Activated CD4-positive, alpha-beta T cell treated with anti-CD3 and anti-CD28 coated beads for 48 hours (primary cell): Measurements from ENCODE around the gene FIGLA.

Experiments used
- DNase-seq: peaks from one replicate; pipeline ENCODE4 v3.0.0-alpha.2; 2020

Gene FIGLA

GRCh38 chr2:70769450-70769849, 21.0 kb downstream of the FIGLA start:
- no peak for DNase-seq

GRCh38 chr2:70768590-70769085, 21.8 kb downstream of the FIGLA start:
- no peak for DNase-seq

GRCh38 chr2:70767699-70768589, 22.5 kb downstream of the FIGLA start, which contains the start of gene ADD2:
TSS of gene ADD2 (minus strand) at chr2:70768200. CDS start at chr2:70706408, 61,792 bp downstream.
- peak; percentile 77 for DNase-seq

GRCh38 chr2:70767079-70767698, 23.3 kb downstream of the FIGLA start:
- peak; percentile 29 for DNase-seq

GRCh38 chr2:70766357-70767078, 23.9 kb downstream of the FIGLA start:
- DNase-seq, result no peak

GRCh38 chr2:70765507-70765906, 24.9 kb downstream of the FIGLA start:
- no peak for DNase-seq

- no peak for DNase-seq
These were observed 31.0 kb downstream of the FIGLA start for GRCh38 chr2:70759446-70759845.

- no peak for DNase-seq
These were observed 32.5 kb downstream of the FIGLA start for GRCh38 chr2:70757966-70758365.

- DNase-seq, result no peak
These were observed 33.1 kb downstream of the FIGLA start for GRCh38 chr2:70757360-70757759.

- DNase-seq, result no peak
These were observed 34.3 kb downstream of the FIGLA start for GRCh38 chr2:70756128-70756527.

- no peak for DNase-seq
These were observed 36.5 kb downstream of the FIGLA start for GRCh38 chr2:70753902-70754301.

GRCh38 chr2:70753031-70753430, 37.4 kb downstream of the FIGLA start:
- DNase-seq, result no peak

- DNase-seq, result no peak
These were observed 38.0 kb downstream of the FIGLA start for GRCh38 chr2:70752396-70752795.

GRCh38 chr2:70751881-70752280, 38.6 kb downstream of the FIGLA start:
- DNase-seq, result no peak

- no peak for DNase-seq
These were observed 40.1 kb downstream of the FIGLA start for GRCh38 chr2:70750320-70750719.

GRCh38 chr2:70748002-70748784, 42.2 kb downstream of the FIGLA start:
- no peak for DNase-seq

- no peak for DNase-seq
These were observed 43.2 kb downstream of the FIGLA start for GRCh38 chr2:70747284-70747683.

- no peak for DNase-seq
These were observed 44.1 kb downstream of the FIGLA start for GRCh38 chr2:70746094-70746974.

GRCh38 chr2:70745276-70745825, 45.1 kb downstream of the FIGLA start:
- DNase-seq, result no peak

- no peak for DNase-seq
These were observed 46.0 kb downstream of the FIGLA start for GRCh38 chr2:70744397-70744796.

GRCh38 chr2:70743677-70744076, 46.8 kb downstream of the FIGLA start:
- DNase-seq, result no peak
